ENCODE data around the gene RB1. TPM values are rescaled to one million over a fixed set of nuclear protein-coding genes. Genes with fewer than 3 reads are reported as not detected.
"Not testable (repeated sequence)": the region's sequence is repeated elsewhere in the genome, so short reads cannot be mapped to it uniquely, and the experiment has no call there.

RB1 gene
- total RNA-seq, 2 donors from 2014 or later: 26.5 to 48.1 TPM

GRCh38 chr13:48411147-48411794, 107.7 kb downstream of the RB1 start:
- H3K4me1 ChIP-seq (ENCODE audit: control insufficient read depth in 1 of 2, low read depth in 2 of 2): peaks cover 15 to 25% of the 10 kb centered on the region in 2 donors
- H3K9me3 ChIP-seq: no peaks in the 10 kb centered on the region
- no peaks in the 10 kb centered on the region for H3K27me3 ChIP-seq (replicated peaks; ENCODE audit: insufficient read depth)
- H3K4me3 ChIP-seq: peak overlapping the region; percentile 71
- H3K36me3 ChIP-seq: no peaks in the 10 kb centered on the region
- ATAC-seq (ENCODE audit: insufficient number of reproducible peaks, low FRiP score, low read depth): no peak
- no peak for DNase-seq (ENCODE audit: low spot score)
- peak overlapping the region; percentile 72 to 76 for H3K27ac ChIP-seq
- TF ChIP-seq CTCF (IDR thresholded peaks at IDR 0.05): no peak

GRCh38 chr13:48411841-48412531, 108.4 kb downstream of the RB1 start:
- Histone ChIP-seq H3K27me3 (replicated peaks; ENCODE audit: insufficient read depth) (no peaks in the 10 kb centered on the region), H3K27ac (peak overlapping the region; percentile 72 to 76), H3K9me3 (no peaks in the 10 kb centered on the region), H3K36me3 (no peaks in the 10 kb centered on the region), H3K4me1 (ENCODE audit: control insufficient read depth in 1 of 2, low read depth in 2 of 2) (peaks cover 12 to 24% of the 10 kb centered on the region in 2 donors), H3K4me3 (peak overlapping the region; percentile 71)
- no peak for DNase-seq (ENCODE audit: low spot score)
- no peak for ATAC-seq (ENCODE audit: insufficient number of reproducible peaks, low FRiP score, low read depth)
- TF ChIP-seq CTCF (IDR thresholded peaks at IDR 0.05): no peak

- ATAC-seq (ENCODE audit: insufficient number of reproducible peaks, low FRiP score, low read depth): peak; percentile 60
- no peak for DNase-seq (ENCODE audit: low spot score)
- Histone ChIP-seq H3K36me3 (no peaks in the 10 kb centered on the region), H3K4me3 (peak within 1 kb of the TSS; percentile 71), H3K27me3 (replicated peaks; ENCODE audit: insufficient read depth) (no peaks in the 10 kb centered on the region), H3K27ac (peak within 1 kb of the TSS; percentile 72 to 76), H3K9me3 (no peaks in the 10 kb centered on the region), H3K4me1 (ENCODE audit: control insufficient read depth in 1 of 2, low read depth in 2 of 2) (peaks cover 12 to 17% of the 10 kb centered on the region in 2 donors)
- TF ChIP-seq CTCF (IDR thresholded peaks at IDR 0.05): no peak
Observed at GRCh38 chr13:48412881-48413351, 109.4 kb downstream of the RB1 start, which contains the start of gene LPAR6. TSS of gene LPAR6 (minus strand) at chr13:48413113. CDS start at chr13:48412423, 690 bp downstream.

GRCh38 chr13:48414501-48414900, 111.0 kb downstream of the RB1 start:
- DNase-seq (ENCODE audit: low spot score): no peak
- TF ChIP-seq CTCF (IDR thresholded peaks at IDR 0.05): no peak
- Histone ChIP-seq H3K27me3 (replicated peaks; ENCODE audit: insufficient read depth) (no peaks in the 10 kb centered on the region), H3K36me3 (no peaks in the 10 kb centered on the region), H3K4me1 (ENCODE audit: control insufficient read depth in 1 of 2, low read depth in 2 of 2) (peaks cover 5 to 12% of the 10 kb centered on the region in 2 donors), H3K9me3 (no peaks in the 10 kb centered on the region), H3K27ac (no peak overlapping the region), H3K4me3 (no peak overlapping the region)
- no peak for ATAC-seq (ENCODE audit: insufficient number of reproducible peaks, low FRiP score, low read depth)

- Histone ChIP-seq H3K36me3 (no peaks in the 10 kb centered on the region), H3K27me3 (replicated peaks; ENCODE audit: insufficient read depth) (no peaks in the 10 kb centered on the region), H3K9me3 (no peaks in the 10 kb centered on the region), H3K4me1 (ENCODE audit: control insufficient read depth in 1 of 2, low read depth in 2 of 2) (peaks cover 5 to 12% of the 10 kb centered on the region in 2 donors), H3K4me3 (no peak overlapping the region), H3K27ac (no peak overlapping the region)
- ATAC-seq (ENCODE audit: insufficient number of reproducible peaks, low FRiP score, low read depth) (no peak), DNase-seq (ENCODE audit: low spot score) (no peak)
- no peak for TF ChIP-seq CTCF (IDR thresholded peaks at IDR 0.05)
Observed at GRCh38 chr13:48415516-48415915, 112.0 kb downstream of the RB1 start.

- H3K4me1 ChIP-seq (ENCODE audit: control insufficient read depth in 1 of 2, low read depth in 2 of 2): not testable (repeated sequence)
Observed at GRCh38 chr13:48422003-48422402, 118.5 kb downstream of the RB1 start.

More at GRCh38 chr13:48422003-48422402, 118.5 kb downstream of the RB1 start:
- DNase-seq (ENCODE audit: low spot score); ATAC-seq (ENCODE audit: insufficient number of reproducible peaks, low FRiP score, low read depth); H3K27ac ChIP-seq; H3K36me3 ChIP-seq; H3K27me3 ChIP-seq (replicated peaks; ENCODE audit: insufficient read depth); H3K9me3 ChIP-seq; H3K4me3 ChIP-seq: not testable (repeated sequence)
